Caki2 (cell line): ENCODE results near the gene PRAMEF1. TPM values are rescaled to one million over a fixed set of nuclear protein-coding genes. Genes with fewer than 3 reads are reported as not detected.

Experiments
- total RNA-seq: library from RNA; depleted of rRNA; stranded (reverse); fragments of >200 nt; shearing (Covaris generic); gene quantifications from 2 replicates; pipeline ENCODE4 v1.2.3, GENCODE V29; 2014; ENCODE audit warnings: low replicate concordance; rRNA removed

Gene PRAMEF1
- total RNA-seq, 1 experiment from 2014 or later: not detected

Other genes with a start within 250 kb of the PRAMEF1 start
- gene DHRS3, start 173.2 kb upstream of the PRAMEF1 start, total RNA-seq: 489 and 550 TPM in 2 replicates
- not detected in 2 replicates for gene AADACL4, start 147.3 kb upstream of the PRAMEF1 start, total RNA-seq
- gene AADACL3, start 75.3 kb upstream of the PRAMEF1 start, total RNA-seq: not detected in 2 replicates
- gene CFAP107, start 45.2 kb upstream of the PRAMEF1 start, total RNA-seq: not detected in 2 replicates
- gene PRAMEF12, start 17.7 kb upstream of the PRAMEF1 start, total RNA-seq: not detected in 2 replicates
- not detected in 2 replicates for gene PRAMEF11, start 40.0 kb downstream of the PRAMEF1 start, total RNA-seq
- not detected in 2 replicates for gene HNRNPCL1, start 57.3 kb downstream of the PRAMEF1 start, total RNA-seq
- gene PRAMEF2, start 65.7 kb downstream of the PRAMEF1 start, total RNA-seq: not detected in 2 replicates
- not detected in 2 replicates for gene PRAMEF4, start 94.8 kb downstream of the PRAMEF1 start, total RNA-seq
- gene PRAMEF10, start 106.9 kb downstream of the PRAMEF1 start, total RNA-seq: not detected in 2 replicates
- not detected in 2 replicates for gene PRAMEF7, start 125.2 kb downstream of the PRAMEF1 start, total RNA-seq
- not detected in 2 replicates for gene PRAMEF6, start 156.2 kb downstream of the PRAMEF1 start, total RNA-seq